Osteoblast (primary cell): ENCODE measurements around the gene NDUFAF3. TPM values are rescaled to one million over a fixed set of nuclear protein-coding genes. Genes with fewer than 3 reads are reported as not detected.
A peak's percentile ranks its signal among the peaks of the same experiment; 100 is the strongest.

Experiments used
- DNase-seq: peaks from one replicate; pipeline ENCODE4 v3.0.0; 2011; ENCODE audit warnings: low spot score, mixed read lengths; ENCODE audit not compliant: insufficient read length; ENCODE audit errors: missing footprints
- H2AFZ ChIP-seq: 2 replicates; pipeline ENCODE4 v1.6.0; 2011; ENCODE audit warnings: mild to moderate bottlenecking, low read length
- H3K27ac ChIP-seq: 2 replicates; pipeline ENCODE4 v1.5.1; 2011; ENCODE audit warnings: mild to moderate bottlenecking, low read depth, low read length, moderate library complexity
- H3K27me3 ChIP-seq: 2 replicates; pipeline ENCODE4 v1.6.0; 2012; ENCODE audit warnings: mild to moderate bottlenecking, control low read depth, inconsistent platforms, low read length, moderate library complexity; ENCODE audit not compliant: insufficient read depth
- H3K36me3 ChIP-seq: 2 replicates; pipeline ENCODE4 v1.5.1; 2011; ENCODE audit warnings: mild to moderate bottlenecking, low read length, control low read depth, moderate library complexity; ENCODE audit not compliant: insufficient read depth
- H3K4me1 ChIP-seq: 2 replicates; pipeline ENCODE4 v1.5.1; 2011; ENCODE audit warnings: mild to moderate bottlenecking, low read length, control low read depth, moderate library complexity; ENCODE audit not compliant: insufficient read depth
- H3K4me2 ChIP-seq: 2 replicates; pipeline ENCODE4 v1.6.0; 2011; ENCODE audit warnings: mild to moderate bottlenecking, low read length; ENCODE audit not compliant: insufficient read depth
- H3K4me3 ChIP-seq: fragments of 200-600 bp; sonication (generic); 3 replicates; pipeline ENCODE4 v1.5.1; 2012; ENCODE audit warnings: mild to moderate bottlenecking, low read length, inconsistent platforms; ENCODE audit not compliant: insufficient read depth
- H3K79me2 ChIP-seq: 2 replicates; pipeline ENCODE4 v1.6.0; 2012; ENCODE audit warnings: mild to moderate bottlenecking, low read length, control low read depth, inconsistent platforms; ENCODE audit not compliant: insufficient read depth
- H3K9me3 ChIP-seq: 2 replicates; pipeline ENCODE4 v1.5.1; 2011; ENCODE audit warnings: low read depth, low read length, control low read depth
- H4K20me1 ChIP-seq: 2 replicates; pipeline ENCODE4 v1.6.0; 2012; ENCODE audit warnings: mild to moderate bottlenecking, low read length, control low read depth; ENCODE audit not compliant: insufficient read depth
- CTCF ChIP-seq: IDR thresholded peaks from 2 replicates; pipeline ENCODE4 v1.5.1; 2011; ENCODE audit warnings: mild to moderate bottlenecking, low read depth, low read length, moderate library complexity; ENCODE audit errors: extremely low read depth
- total RNA-seq: library from RNA; depleted of rRNA; stranded (reverse); fragments of >200 nt; gene quantifications from 2 replicates; pipeline ENCODE4 v1.2.3, GENCODE V29; 2012

Gene NDUFAF3
- total RNA-seq, 1 donor, result 43.4 TPM

- peaks cover 38% of the 10 kb centered on the region for H3K36me3 ChIP-seq
- H3K27ac ChIP-seq, result no peak overlapping the region
- H3K4me1 ChIP-seq, result peaks cover 17% of the 10 kb centered on the region
- peak; percentile 44 for DNase-seq
- no peak overlapping the region for H2AFZ ChIP-seq
- H4K20me1 ChIP-seq, result peaks cover 42% of the 10 kb centered on the region
- H3K79me2 ChIP-seq, result peaks cover 64% of the 10 kb centered on the region
- no peak for TF ChIP-seq CTCF
- H3K27me3 ChIP-seq, result no peaks in the 10 kb centered on the region
- H3K4me2 ChIP-seq, result no peak overlapping the region
- H3K4me3 ChIP-seq, result no peak overlapping the region
- H3K9me3 ChIP-seq, result no peaks in the 10 kb centered on the region
Measured at GRCh38 chr3:49015072-49015471, 6.8 kb upstream of the NDUFAF3 start.

GRCh38 chr3:49015765-49016164 lies 6.2 kb upstream of the NDUFAF3 start:
- peaks cover 38% of the 10 kb centered on the region for H3K36me3 ChIP-seq
- no peak overlapping the region for H3K4me3 ChIP-seq
- no peak overlapping the region for H2AFZ ChIP-seq
- no peak overlapping the region for H3K27ac ChIP-seq
- H3K4me2 ChIP-seq, result no peak overlapping the region
- peaks cover 67% of the 10 kb centered on the region for H3K79me2 ChIP-seq
- no peaks in the 10 kb centered on the region for H3K27me3 ChIP-seq
- no peak for TF ChIP-seq CTCF
- peak; percentile 48 for DNase-seq
- H3K4me1 ChIP-seq, result peaks cover 21% of the 10 kb centered on the region
- H3K9me3 ChIP-seq, result no peaks in the 10 kb centered on the region
- H4K20me1 ChIP-seq, result peaks cover 42% of the 10 kb centered on the region

GRCh38 chr3:49016414-49017228 lies 5.3 kb upstream of the NDUFAF3 start:
- H3K4me2 ChIP-seq, result peak overlapping the region; percentile 90
- H3K27me3 ChIP-seq, result no peaks in the 10 kb centered on the region
- peaks cover 64% of the 10 kb centered on the region for H3K79me2 ChIP-seq
- H3K4me3 ChIP-seq, result peak overlapping the region; percentile 92
- H3K36me3 ChIP-seq, result peaks cover 38% of the 10 kb centered on the region
- H4K20me1 ChIP-seq, result peaks cover 39% of the 10 kb centered on the region
- no peak for TF ChIP-seq CTCF
- DNase-seq, result peak; percentile 80
- H3K27ac ChIP-seq, result no peak overlapping the region
- H2AFZ ChIP-seq, result no peak overlapping the region
- H3K9me3 ChIP-seq, result no peaks in the 10 kb centered on the region
- H3K4me1 ChIP-seq, result peaks cover 21% of the 10 kb centered on the region

- Histone ChIP-seq H2AFZ (peak overlapping the region; percentile 66), H4K20me1 (peaks cover 33% of the 10 kb centered on the region), H3K27ac (peak overlapping the region; percentile 28), H3K4me2 (peak overlapping the region; percentile 90), H3K9me3 (no peaks in the 10 kb centered on the region), H3K36me3 (peaks cover 33% of the 10 kb centered on the region), H3K4me1 (peaks cover 22% of the 10 kb centered on the region), H3K79me2 (peaks cover 60% of the 10 kb centered on the region), H3K4me3 (peak overlapping the region; percentile 92), H3K27me3 (no peaks in the 10 kb centered on the region)
- no peak for TF ChIP-seq CTCF
- peak; percentile 78 for DNase-seq
Measured at GRCh38 chr3:49017229-49017970, 4.5 kb upstream of the NDUFAF3 start.
